WERI-Rb-1 (cell line): ENCODE measurements around the gene GRK1.
A peak's percentile ranks its signal among the peaks of the same experiment; 100 is the strongest.

Experiments
- DNase-seq: peaks from one replicate; pipeline ENCODE4 v3.0.0-alpha.2; 2020
- H3K27ac ChIP-seq: fragments of 250-450 bp; sonication (Bioruptor Pico); 2 replicates; pipeline ENCODE4 v1.5.1; 2020; ENCODE audit warnings: mild to moderate bottlenecking, moderate library complexity
- H3K27me3 ChIP-seq: fragments of 250-450 bp; sonication (Bioruptor Pico); 2 replicates; pipeline ENCODE4 v1.5.1; 2021; ENCODE audit warnings: mild to moderate bottlenecking, low read depth, moderate library complexity; ENCODE audit not compliant: insufficient read depth, severe bottlenecking
- H3K36me3 ChIP-seq: fragments of 250-450 bp; sonication (Bioruptor Pico); 2 replicates; pipeline ENCODE4 v1.5.1; 2020; ENCODE audit warnings: mild to moderate bottlenecking, moderate library complexity
- H3K4me3 ChIP-seq: 2 replicates; pipeline ENCODE4 v1.5.1; 2011; ENCODE audit warnings: low read depth, mild to moderate bottlenecking, control low read depth, low read length
- H3K9me3 ChIP-seq: fragments of 250-450 bp; sonication (Bioruptor Pico); 2 replicates; pipeline ENCODE4 v1.5.1; 2021; ENCODE audit warnings: mild to moderate bottlenecking, moderate library complexity; ENCODE audit not compliant: severe bottlenecking
- CTCF ChIP-seq: IDR thresholded peaks from 2 replicates; pipeline ENCODE4 v1.5.1; 2011; ENCODE audit warnings: low read depth, mild to moderate bottlenecking, control low read depth, inconsistent platforms, low read length

Gene GRK1

GRCh38 chr13:113758651-113759524 is 91.9 kb downstream of the GRK1 start, which contains the start of gene TMEM255B:
Gene TMEM255B, plus strand, starts transcription at chr13:113759226. Its CDS starts 44 bp downstream, at chr13:113759270.
- Histone ChIP-seq H3K4me3 (peak within 1 kb of the TSS; percentile 71), H3K9me3 (no peaks in the 10 kb centered on the region), H3K27ac (no peak within 1 kb of the TSS), H3K36me3 (no peaks in the 10 kb centered on the region), H3K27me3 (peaks cover 29% of the 10 kb centered on the region)
- TF ChIP-seq CTCF = peak; percentile 53
- DNase-seq = peak; percentile 94

GRCh38 chr13:113759525-113760137 is 92.6 kb downstream of the GRK1 start:
- TF ChIP-seq CTCF = no peak
- DNase-seq = peak; percentile 41
- Histone ChIP-seq H3K27me3 (peaks cover 28% of the 10 kb centered on the region), H3K36me3 (no peaks in the 10 kb centered on the region), H3K4me3 (peak overlapping the region; percentile 71), H3K27ac (no peak overlapping the region), H3K9me3 (no peaks in the 10 kb centered on the region)

GRCh38 chr13:113761136-113761535 is 94.1 kb downstream of the GRK1 start:
- no peak overlapping the region for H3K4me3 ChIP-seq
- no peaks in the 10 kb centered on the region for H3K36me3 ChIP-seq
- TF ChIP-seq CTCF = no peak
- H3K27me3 ChIP-seq = peaks cover 26% of the 10 kb centered on the region
- peak; percentile 5 for DNase-seq
- H3K9me3 ChIP-seq = no peaks in the 10 kb centered on the region
- H3K27ac ChIP-seq = no peak overlapping the region

GRCh38 chr13:113762075-113762474 is 95.1 kb downstream of the GRK1 start:
- Histone ChIP-seq H3K27ac (no peak overlapping the region), H3K9me3 (no peaks in the 10 kb centered on the region), H3K36me3 (no peaks in the 10 kb centered on the region), H3K4me3 (no peak overlapping the region), H3K27me3 (peaks cover 26% of the 10 kb centered on the region)
- no peak for DNase-seq
- TF ChIP-seq CTCF = no peak

- H3K27me3 ChIP-seq = peaks cover 26% of the 10 kb centered on the region
- no peak for TF ChIP-seq CTCF
- peak; percentile 3 for DNase-seq
- no peaks in the 10 kb centered on the region for H3K9me3 ChIP-seq
- no peak overlapping the region for H3K27ac ChIP-seq
- no peak overlapping the region for H3K4me3 ChIP-seq
- H3K36me3 ChIP-seq = no peaks in the 10 kb centered on the region
Observed at GRCh38 chr13:113762538-113762937, 95.5 kb downstream of the GRK1 start.
